Natural killer cell (primary cell): ENCODE measurements around the gene RPL22. TPM values are rescaled to one million over a fixed set of nuclear protein-coding genes. Genes with fewer than 3 reads are reported as not detected.
A peak's percentile ranks its signal among the peaks of the same experiment; 100 is the strongest.

ENCODE experiments used
- ATAC-seq, 3 donors: fragments of 150-1000 bp in 2 of 3; fragments of 200-7000 bp in 1 of 3; cut with Tn5 transposase; 1 replicate in 1 of 3; 2 replicates in 2 of 3; pipeline ENCODE4 v1.10.0; 2021; ENCODE audit warnings: mild to moderate bottlenecking in 2 of 3, moderate library complexity in 2 of 3
- DNase-seq, 2 donors: peaks; one replicate each; pipeline versions ENCODE4 v3.0.0 to v3.0.0-alpha.2; 2013 to 2021; ENCODE audit warnings: mixed read lengths in 1 of 2
- H3K27ac ChIP-seq: one replicate; pipeline ENCODE4 v1.5.1; 2013; ENCODE audit warnings: mild to moderate bottlenecking, low read length
- H3K27me3 ChIP-seq: one replicate; pipeline ENCODE4 v1.6.1; 2013; ENCODE audit warnings: low read length; ENCODE audit not compliant: control insufficient read depth, insufficient read depth
- H3K36me3 ChIP-seq: one replicate; pipeline ENCODE4 v1.6.1; 2013; ENCODE audit warnings: low read length; ENCODE audit not compliant: control insufficient read depth, insufficient read depth
- H3K4me1 ChIP-seq: one replicate; pipeline ENCODE4 v1.6.1; 2013; ENCODE audit warnings: low read length; ENCODE audit not compliant: control insufficient read depth, insufficient read depth
- H3K4me3 ChIP-seq: one replicate; pipeline ENCODE4 v1.5.1; 2013; ENCODE audit warnings: low read length
- H3K9me3 ChIP-seq: one replicate; pipeline ENCODE4 v1.6.1; 2013; ENCODE audit warnings: low read length; ENCODE audit not compliant: control insufficient read depth, insufficient read depth
- H3K27ac Mint-ChIP-seq, 2 donors: one replicate each; pipeline ENCODE4 v1.8.0; 2022; ENCODE audit warnings: mild to moderate bottlenecking in 2 of 2, mixed read lengths in 2 of 2, moderate library complexity in 1 of 2
- H3K27me3 Mint-ChIP-seq, 2 donors: one replicate each; pipeline ENCODE4 v1.8.0; 2022; ENCODE audit warnings: low read depth in 2 of 2, mixed read lengths in 2 of 2
- H3K36me3 Mint-ChIP-seq: one replicate; pipeline ENCODE4 v1.8.0; 2022; ENCODE audit warnings: mixed read lengths
- H3K4me1 Mint-ChIP-seq, 2 donors: one replicate each; pipeline ENCODE4 v1.8.0; 2022; ENCODE audit warnings: mixed read lengths in 2 of 2
- H3K4me3 Mint-ChIP-seq: one replicate; pipeline ENCODE4 v1.8.0; 2022; ENCODE audit warnings: mild to moderate bottlenecking, moderate library complexity, mixed read lengths
- H3K9me3 Mint-ChIP-seq, 2 donors: one replicate each; pipeline ENCODE4 v1.8.0; 2022; ENCODE audit warnings: mixed read lengths in 2 of 2
- CTCF ChIP-seq: fragments of 200-600 bp; IDR thresholded peaks from one replicate; pipeline ENCODE4 v1.8.0; 2022; ENCODE audit warnings: antibody characterized with exemption
- WGBS: methylation state at CpG from one replicate; pipeline ENCODE4 v1.1.7; 2013; ENCODE audit warnings: missing lambda C conversion rate; ENCODE audit not compliant: insufficient coverage; 5-methylcytosine and 5-hydroxymethylcytosine counted together
- intact Hi-C: fragments of 100-400 bp; cut with micrococcal nuclease; formaldehyde crosslinking; loops from one replicate; pipeline ENCODE4 v1.14.2; 2022
- total RNA-seq, 4 donors: library from RNA; stranded (reverse); fragments of 120-200 nt in 1 of 4; gene quantifications; one replicate each; pipeline versions ENCODE4 v1.2.3 to v1.2.4, GENCODE V29; 2013 to 2022

Gene RPL22
- total RNA-seq, 3 donors from 2014 or later (not counting 1 experiment from before 2014, with no cell fraction given) = 210 to 239 (median 228) TPM

- 100% methylated on average over 1 of the region's 1 CpG for WGBS
- Histone ChIP-seq H3K4me1 (no peaks in the 10 kb centered on the region), H3K4me3 (no peak overlapping the region), H3K9me3 (no peaks in the 10 kb centered on the region), H3K27me3 (no peaks in the 10 kb centered on the region), H3K36me3 (peaks cover 60% of the 10 kb centered on the region), H3K27ac (no peak overlapping the region)
- intact Hi-C loops = no loop called here
- H3K4me3 Mint-ChIP-seq = no peak overlapping the region
- peaks cover 16% of the 10 kb centered on the region for H3K36me3 Mint-ChIP-seq
- H3K27me3 Mint-ChIP-seq = no peaks in the 10 kb centered on the region
- H3K27ac Mint-ChIP-seq = no peak overlapping the region
- ATAC-seq (no peak), DNase-seq (no peak)
- H3K4me1 Mint-ChIP-seq = peaks cover 8 to 15% of the 10 kb centered on the region in 2 donors
- no peaks in the 10 kb centered on the region for H3K9me3 Mint-ChIP-seq
- TF ChIP-seq CTCF = no peak
These were observed 7.4 kb downstream of the RPL22 start for GRCh38 chr1:6191968-6192367.

GRCh38 chr1:6188466-6188865, 10.9 kb downstream of the RPL22 start:
- no peak overlapping the region for H3K27ac Mint-ChIP-seq
- H3K36me3 Mint-ChIP-seq = peaks cover 7% of the 10 kb centered on the region
- H3K27me3 ChIP-seq = no peaks in the 10 kb centered on the region
- no peak for TF ChIP-seq CTCF
- no peaks in the 10 kb centered on the region for H3K9me3 ChIP-seq
- no peak overlapping the region for H3K4me3 Mint-ChIP-seq
- intact Hi-C loops = no loop called here
- WGBS = 99% methylated on average over 8 of the region's 8 CpGs
- no peaks in the 10 kb centered on the region for H3K4me1 ChIP-seq
- no peak overlapping the region for H3K27ac ChIP-seq
- H3K36me3 ChIP-seq = peaks cover 42% of the 10 kb centered on the region
- no peak for DNase-seq
- no peak for ATAC-seq
- peaks cover 14 to 18% of the 10 kb centered on the region in 2 donors for H3K4me1 Mint-ChIP-seq
- no peaks in the 10 kb centered on the region for H3K27me3 Mint-ChIP-seq
- H3K9me3 Mint-ChIP-seq = no peaks in the 10 kb centered on the region
- no peak overlapping the region for H3K4me3 ChIP-seq

- Histone ChIP-seq H3K4me1 (peaks cover 5% of the 10 kb centered on the region), H3K4me3 (no peak overlapping the region), H3K27ac (no peak overlapping the region), H3K27me3 (peaks cover 8% of the 10 kb centered on the region), H3K9me3 (no peaks in the 10 kb centered on the region), H3K36me3 (peaks cover 28% of the 10 kb centered on the region)
- H3K36me3 Mint-ChIP-seq = no peaks in the 10 kb centered on the region
- H3K4me3 Mint-ChIP-seq = no peak overlapping the region
- peaks cover 11 to 13% of the 10 kb centered on the region in 2 donors for H3K27me3 Mint-ChIP-seq
- H3K9me3 Mint-ChIP-seq = no peaks in the 10 kb centered on the region
- WGBS = 78% methylated on average over 9 of the region's 10 CpGs
- DNase-seq (peak in 1 of 2 donors; percentile 59), ATAC-seq (no peak)
- intact Hi-C loops = no loop called here
- peaks cover 14 to 28% of the 10 kb centered on the region in 2 donors for H3K4me1 Mint-ChIP-seq
- no peak for TF ChIP-seq CTCF
- no peak overlapping the region for H3K27ac Mint-ChIP-seq
These were observed 13.6 kb downstream of the RPL22 start for GRCh38 chr1:6185635-6186382.

GRCh38 chr1:6185151-6185550, 14.2 kb downstream of the RPL22 start:
- Mint-ChIP-seq H3K36me3 (no peaks in the 10 kb centered on the region), H3K9me3 (no peaks in the 10 kb centered on the region), H3K4me1 (peaks cover 14 to 31% of the 10 kb centered on the region in 2 donors), H3K27me3 (peaks cover 12 to 16% of the 10 kb centered on the region in 2 donors), H3K4me3 (no peak overlapping the region), H3K27ac (no peak overlapping the region)
- peaks cover 8% of the 10 kb centered on the region for H3K4me1 ChIP-seq
- no peak overlapping the region for H3K27ac ChIP-seq
- H3K36me3 ChIP-seq = peaks cover 23% of the 10 kb centered on the region
- 94% methylated on average over 3 of the region's 3 CpGs for WGBS
- no peaks in the 10 kb centered on the region for H3K9me3 ChIP-seq
- H3K4me3 ChIP-seq = no peak overlapping the region
- no peak for ATAC-seq
- intact Hi-C loops = no loop called here
- TF ChIP-seq CTCF = no peak
- peaks cover 10% of the 10 kb centered on the region for H3K27me3 ChIP-seq
- DNase-seq = no peak
